T-cell (primary cell): Measurements from ENCODE around the gene NXT1. TPM values are rescaled to one million over a fixed set of nuclear protein-coding genes. Genes with fewer than 3 reads are reported as not detected.

Experiments used
- ATAC-seq, 4 experiments: fragments of 200-7000 bp in 3 of 4; fragments of 150-1000 bp in 1 of 4; cut with Tn5 transposase; replicated peaks in 1 of 4; 1 replicate in 3 of 4; 2 replicates in 1 of 4; pipeline ENCODE4 v1.10.0; 2021; ENCODE audit warnings: moderate library complexity in 3 of 4, mild to moderate bottlenecking in 2 of 4, moderate number of reproducible peaks in 1 of 4
- CTCF ChIA-PET, 2 donors: fragments of 300-600 bp; sonication (Branson Sonifier 250); formaldehyde crosslinking; loops; one replicate each; lab custom pipeline; 2022; ENCODE audit warnings: antibody characterized with exemption in 2 of 2; lab: Charles Lee
- POLR2A ChIA-PET, 2 donors: fragments of 300-600 bp; sonication (Branson Sonifier 250); formaldehyde crosslinking; loops; one replicate each; lab custom pipeline; 2022; ENCODE audit warnings: antibody characterized with exemption in 2 of 2; lab: Charles Lee
- DNase-seq, 35 experiments: peaks; one replicate each; pipeline versions ENCODE4 v3.0.0 to v3.0.0-alpha.2; 2013 to 2023
- H3K27ac ChIP-seq: one replicate; pipeline ENCODE4 v1.5.1; 2013; ENCODE audit warnings: low read length
- H3K27me3 ChIP-seq, 2 experiments: replicated peaks in 1 of 2; 1 replicate in 1 of 2; 2 replicates in 1 of 2; pipeline versions ENCODE4 v1.6.1 to v1.7.0; 2013; ENCODE audit warnings: low read length in 1 of 2, mixed read lengths in 1 of 2; ENCODE audit not compliant: control insufficient read depth in 2 of 2, insufficient read depth in 2 of 2; ENCODE audit errors: extremely low read depth in 1 of 2
- H3K36me3 ChIP-seq, 2 donors: 1 replicate in 1 of 2; 2 replicates in 1 of 2; pipeline versions ENCODE4 v1.6.1 to v1.7.0; 2013; ENCODE audit warnings: low read length in 1 of 2; ENCODE audit not compliant: control insufficient read depth in 2 of 2, insufficient read depth in 1 of 2; ENCODE audit errors: extremely low read depth in 1 of 2
- H3K4me1 ChIP-seq, 2 experiments: 1 replicate in 1 of 2; 2 replicates in 1 of 2; pipeline versions ENCODE4 v1.6.1 to v1.7.0; 2013; ENCODE audit warnings: low read length in 2 of 2, mixed read lengths in 1 of 2; ENCODE audit not compliant: insufficient read depth in 2 of 2, control insufficient read depth in 1 of 2; ENCODE audit errors: extremely low read depth in 1 of 2
- H3K4me3 ChIP-seq, 2 donors: 1 replicate in 1 of 2; 2 replicates in 1 of 2; pipeline versions ENCODE4 v1.5.1 to v1.7.0; 2013; ENCODE audit warnings: mild to moderate bottlenecking in 2 of 2, low read length in 1 of 2, moderate library complexity in 1 of 2; ENCODE audit not compliant: control insufficient read depth in 1 of 2; ENCODE audit errors: extremely low read depth in 1 of 2
- H3K9me3 ChIP-seq: 2 replicates; pipeline ENCODE4 v1.7.0; 2013
- H3K27ac Mint-ChIP-seq, 2 donors: one replicate each; pipeline ENCODE4 v1.8.0; 2020 to 2021; ENCODE audit warnings: mild to moderate bottlenecking in 2 of 2, mixed read lengths in 2 of 2
- H3K27me3 Mint-ChIP-seq, 2 donors: one replicate each; pipeline ENCODE4 v1.8.0; 2021 to 2022; ENCODE audit warnings: mixed read lengths in 2 of 2
- H3K36me3 Mint-ChIP-seq: one replicate; pipeline ENCODE4 v1.8.0; 2021; ENCODE audit warnings: mixed read lengths
- H3K4me1 Mint-ChIP-seq, 3 donors: one replicate each; pipeline ENCODE4 v1.8.0; 2020 to 2022; ENCODE audit warnings: mixed read lengths in 3 of 3, mild to moderate bottlenecking in 1 of 3
- H3K4me3 Mint-ChIP-seq, 3 donors: one replicate each; pipeline ENCODE4 v1.8.0; 2020 to 2022; ENCODE audit warnings: mild to moderate bottlenecking in 3 of 3, mixed read lengths in 3 of 3, moderate library complexity in 3 of 3
- H3K9me3 Mint-ChIP-seq, 3 donors: one replicate each; pipeline ENCODE4 v1.8.0; 2020 to 2022; ENCODE audit warnings: mixed read lengths in 3 of 3
- WGBS: methylation state at CpG from one replicate; pipeline ENCODE4 v1.1.5; 2013; ENCODE audit warnings: missing lambda C conversion rate; ENCODE audit not compliant: insufficient coverage; 5-methylcytosine and 5-hydroxymethylcytosine counted together
- total RNA-seq, 35 experiments: library from RNA in 6 of 35; stranded (reverse) in 6 of 35; fragments of 120-200 nt in 1 of 35; gene quantifications; one replicate each; pipeline versions ENCODE4 v1.2.1 to v1.2.4 and lab custom pipeline; 2013 to 2026

NXT1 gene
- total RNA-seq, 5 donors from 2014 or later (not counting 1 experiment from before 2014, with no cell fraction given): 22.1 to 60.0 (median 24.4) TPM

GRCh38 chr20:23370274-23370673, 19.7 kb downstream of the NXT1 start:
- H3K36me3 Mint-ChIP-seq: peaks cover 46% of the 10 kb centered on the region
- Histone ChIP-seq H3K36me3 (peaks cover 5 to 70% of the 10 kb centered on the region in 2 donors), H3K27me3 (no peaks in the 10 kb centered on the region), H3K9me3 (no peaks in the 10 kb centered on the region), H3K4me1 (peaks cover 2 to 9% of the 10 kb centered on the region in 2 experiments), H3K27ac (no peak overlapping the region), H3K4me3 (no peak overlapping the region)
- ATAC-seq (no peak), DNase-seq (no peak)
- H3K27me3 Mint-ChIP-seq: no peaks in the 10 kb centered on the region
- peaks cover 16 to 26% (median 25%) of the 10 kb centered on the region in 3 donors for H3K4me1 Mint-ChIP-seq
- no peaks in the 10 kb centered on the region for H3K9me3 Mint-ChIP-seq
- H3K27ac Mint-ChIP-seq: no peak overlapping the region
- WGBS: 95% methylated on average over 2 of the region's 5 CpGs
- ChIA-PET CTCF (no interaction called here), POLR2A (interaction anchor here (1.1 to 1.2 kb wide), 2 partner anchors 20 to 36 kb away, joined by 3 to 5 read pairs; no protein-coding TSS in a partner anchor)
- no peak overlapping the region for H3K4me3 Mint-ChIP-seq

GRCh38 chr20:23370873-23371272, 20.3 kb downstream of the NXT1 start:
- no CpG with 5 or more reads among the region's 3 CpGs for WGBS
- Histone ChIP-seq H3K27ac (no peak overlapping the region), H3K36me3 (peaks cover 3 to 69% of the 10 kb centered on the region in 2 donors)

GRCh38 chr20:23371496-23371895, 20.9 kb downstream of the NXT1 start:
- Mint-ChIP-seq H3K36me3 (peaks cover 52% of the 10 kb centered on the region), H3K4me3 (no peak overlapping the region), H3K27ac (no peak overlapping the region), H3K27me3 (no peaks in the 10 kb centered on the region), H3K4me1 (peaks cover 8 to 18% (median 18%) of the 10 kb centered on the region in 3 donors), H3K9me3 (no peaks in the 10 kb centered on the region)
- ATAC-seq (no peak), DNase-seq (no peak)
- Histone ChIP-seq H3K27me3 (no peaks in the 10 kb centered on the region), H3K9me3 (no peaks in the 10 kb centered on the region), H3K36me3 (peaks cover 2 to 68% of the 10 kb centered on the region in 2 donors), H3K4me3 (no peak overlapping the region), H3K4me1 (no peaks in the 10 kb centered on the region), H3K27ac (no peak overlapping the region)
- CTCF ChIA-PET: no interaction called here
- 100% methylated on average over 1 of the region's 4 CpGs for WGBS
- POLR2A ChIA-PET: interaction anchor here in 1 of 2 donors (0.6 kb wide), 1 partner anchor 19 kb away, joined by 3 read pairs; no protein-coding TSS in a partner anchor

More at GRCh38 chr20:23370873-23371272, 20.3 kb downstream of the NXT1 start:
- ATAC-seq (no peak), DNase-seq (no peak)
- Histone ChIP-seq H3K9me3 (no peaks in the 10 kb centered on the region), H3K4me1 (peaks cover under 1 to 3% of the 10 kb centered on the region in 2 experiments), H3K27me3 (no peaks in the 10 kb centered on the region), H3K4me3 (no peak overlapping the region)
- POLR2A ChIA-PET: interaction anchor here in 1 of 2 donors (0.6 to 1.2 kb wide), 2 partner anchors 18 to 21 kb away, joined by 3 to 5 read pairs; no protein-coding TSS in a partner anchor
- no peaks in the 10 kb centered on the region for H3K27me3 Mint-ChIP-seq
- H3K27ac Mint-ChIP-seq: no peak overlapping the region
- no peak overlapping the region for H3K4me3 Mint-ChIP-seq
- CTCF ChIA-PET: no interaction called here
- no peaks in the 10 kb centered on the region for H3K9me3 Mint-ChIP-seq
- peaks cover 51% of the 10 kb centered on the region for H3K36me3 Mint-ChIP-seq
- H3K4me1 Mint-ChIP-seq: peaks cover 14 to 24% (median 24%) of the 10 kb centered on the region in 3 donors

GRCh38 chr20:23374441-23374840, 23.9 kb downstream of the NXT1 start:
- Mint-ChIP-seq H3K9me3 (no peaks in the 10 kb centered on the region), H3K4me3 (no peak overlapping the region), H3K27me3 (no peaks in the 10 kb centered on the region), H3K27ac (no peak overlapping the region), H3K36me3 (peaks cover 61% of the 10 kb centered on the region), H3K4me1 (no peaks in the 10 kb centered on the region)
- Histone ChIP-seq H3K4me3 (no peak overlapping the region), H3K27me3 (no peaks in the 10 kb centered on the region), H3K27ac (no peak overlapping the region), H3K4me1 (no peaks in the 10 kb centered on the region), H3K36me3 (peaks cover 2 to 71% of the 10 kb centered on the region in 2 donors), H3K9me3 (no peaks in the 10 kb centered on the region)
- 92% methylated on average over 2 of the region's 5 CpGs for WGBS
- ATAC-seq (no peak), DNase-seq (no peak)
- ChIA-PET POLR2A (no interaction called here), CTCF (no interaction called here)

- Mint-ChIP-seq H3K27ac (peak overlapping the region in 1 of 2 donors; percentile 2), H3K4me3 (no peak overlapping the region), H3K27me3 (no peaks in the 10 kb centered on the region), H3K4me1 (no peaks in the 10 kb centered on the region), H3K36me3 (peaks cover 54% of the 10 kb centered on the region), H3K9me3 (no peaks in the 10 kb centered on the region)
- 65% methylated on average over 2 of the region's 5 CpGs for WGBS
- H3K36me3 ChIP-seq: peaks cover 2 to 69% of the 10 kb centered on the region in 2 donors
- no peak overlapping the region for H3K27ac ChIP-seq
- ATAC-seq (no peak), DNase-seq (no peak)
- ChIA-PET POLR2A (no interaction called here), CTCF (interaction anchor here in 1 of 2 donors (1.3 kb wide), 1 partner anchor 26 kb away, joined by 4 read pairs; no protein-coding TSS in a partner anchor)
- H3K9me3 ChIP-seq: no peaks in the 10 kb centered on the region
- no peaks in the 10 kb centered on the region for H3K4me1 ChIP-seq
- no peaks in the 10 kb centered on the region for H3K27me3 ChIP-seq
- H3K4me3 ChIP-seq: no peak overlapping the region
Observed at GRCh38 chr20:23375827-23376226, 25.2 kb downstream of the NXT1 start.

GRCh38 chr20:23379772-23380171, 29.2 kb downstream of the NXT1 start:
- no peak for DNase-seq
- Mint-ChIP-seq H3K4me1 (peaks cover 0 to 3% (median 0%) of the 10 kb centered on the region in 3 donors), H3K27me3 (no peaks in the 10 kb centered on the region), H3K36me3 (peaks cover 66% of the 10 kb centered on the region), H3K4me3 (no peak overlapping the region), H3K27ac (no peak overlapping the region), H3K9me3 (no peaks in the 10 kb centered on the region)
- Histone ChIP-seq H3K36me3 (peaks cover 0 to 45% of the 10 kb centered on the region in 2 donors), H3K4me1 (no peaks in the 10 kb centered on the region), H3K9me3 (no peaks in the 10 kb centered on the region), H3K4me3 (no peak overlapping the region), H3K27ac (no peak overlapping the region), H3K27me3 (no peaks in the 10 kb centered on the region)
- CTCF ChIA-PET: no interaction called here
- POLR2A ChIA-PET: no interaction called here
- ATAC-seq: no peak
